Fibroblast of skin of back (primary cell): ENCODE data around the gene GYS2.
A peak's percentile ranks its signal among the peaks of the same experiment; 100 is the strongest.
"Not testable (repeated sequence)": the region's sequence is repeated elsewhere in the genome, so short reads cannot be mapped to it uniquely, and the experiment has no call there.

Experiments
- DNase-seq: peaks from one replicate; pipeline ENCODE4 v3.0.0-alpha.2; 2013

The GYS2 gene

GRCh38 chr12:21600196-21600595 is 4.5 kb downstream of the GYS2 start:
- DNase-seq: no peak

GRCh38 chr12:21599143-21599999 is 5.3 kb downstream of the GYS2 start:
- DNase-seq: no peak

- DNase-seq: no peak
These were observed 6.0 kb downstream of the GYS2 start for GRCh38 chr12:21598651-21599050.

GRCh38 chr12:21595356-21595755 is 9.3 kb downstream of the GYS2 start:
- not testable (repeated sequence) for DNase-seq

GRCh38 chr12:21585485-21585884 is 19.2 kb downstream of the GYS2 start:
- DNase-seq: no peak

- not testable (repeated sequence) for DNase-seq
These were observed 20.1 kb downstream of the GYS2 start for GRCh38 chr12:21584403-21585182.

GRCh38 chr12:21583587-21583986 is 21.1 kb downstream of the GYS2 start:
- no peak for DNase-seq

GRCh38 chr12:21580748-21581516 is 23.7 kb downstream of the GYS2 start:
- no peak for DNase-seq

- DNase-seq: no peak
These were observed 27.1 kb downstream of the GYS2 start for GRCh38 chr12:21577516-21577915.

- no peak for DNase-seq
These were observed 28.2 kb downstream of the GYS2 start for GRCh38 chr12:21576431-21576830.

- DNase-seq: no peak
These were observed 30.8 kb downstream of the GYS2 start for GRCh38 chr12:21573733-21574358.

GRCh38 chr12:21571046-21571445 is 33.6 kb downstream of the GYS2 start:
- no peak for DNase-seq

GRCh38 chr12:21568115-21568514 is 36.5 kb downstream of the GYS2 start:
- no peak for DNase-seq

- DNase-seq: no peak
These were observed 37.7 kb downstream of the GYS2 start for GRCh38 chr12:21566907-21567394.

GRCh38 chr12:21566223-21566906 is 38.3 kb downstream of the GYS2 start:
- DNase-seq: no peak

- DNase-seq: no peak
These were observed 41.8 kb downstream of the GYS2 start for GRCh38 chr12:21562859-21563258.

- DNase-seq: no peak
These were observed 43.5 kb downstream of the GYS2 start for GRCh38 chr12:21561158-21561557.

GRCh38 chr12:21559855-21560569 is 44.6 kb downstream of the GYS2 start:
- peak; percentile 22 for DNase-seq

GRCh38 chr12:21558100-21558679 is 46.5 kb downstream of the GYS2 start:
- DNase-seq: no peak

- no peak for DNase-seq
These were observed 51.3 kb downstream of the GYS2 start for GRCh38 chr12:21553329-21553675.
